Activated T-helper 2 cell treated with anti-CD3 and anti-CD28 coated beads, Interferon-gamma antibody, Interleukin-2, Interleukin-4, amounts not matched to agents 10 μg/mL and 5 μg/mL and 100 μg/mL, durations not matched to agents 14 hours and 24 hours and 36 hours (primary cell): ENCODE data around the gene CLPTM1. TPM values are rescaled to one million over a fixed set of nuclear protein-coding genes. Genes with fewer than 3 reads are reported as not detected.
"Not testable (repeated sequence)": the region's sequence is repeated elsewhere in the genome, so short reads cannot be mapped to it uniquely, and the experiment has no call there.

ENCODE experiments used
- DNase-seq: peaks from one replicate; pipeline ENCODE4 v3.0.0; 2021; ENCODE audit warnings: low spot score
- H3K27ac Mint-ChIP-seq: one replicate; pipeline ENCODE4 v1.8.0; 2021; ENCODE audit warnings: mixed read lengths
- H3K27me3 Mint-ChIP-seq: one replicate; pipeline ENCODE4 v1.8.0; 2021; ENCODE audit warnings: low read depth, mixed read lengths
- H3K36me3 Mint-ChIP-seq: one replicate; pipeline ENCODE4 v1.8.0; 2021; ENCODE audit warnings: low read depth, mixed read lengths
- H3K4me1 Mint-ChIP-seq: one replicate; pipeline ENCODE4 v1.8.0; 2021; ENCODE audit warnings: low read depth, mixed read lengths
- H3K4me3 Mint-ChIP-seq: one replicate; pipeline ENCODE4 v1.8.0; 2021; ENCODE audit warnings: low read depth, mild to moderate bottlenecking, moderate library complexity, mixed read lengths
- H3K9me3 Mint-ChIP-seq: one replicate; pipeline ENCODE4 v1.8.0; 2021; ENCODE audit warnings: mixed read lengths
- intact Hi-C: fragments of 100-400 bp; cut with micrococcal nuclease; formaldehyde crosslinking; loops from one replicate; pipeline ENCODE4 v1.15.1; 2023
- total RNA-seq: library from RNA; stranded (reverse); gene quantifications from 2 replicates; pipeline ENCODE4 v1.2.3, GENCODE V29; 2022

CLPTM1 gene
- total RNA-seq, 1 donor from 2014 or later: 68.7 TPM

DNA sequence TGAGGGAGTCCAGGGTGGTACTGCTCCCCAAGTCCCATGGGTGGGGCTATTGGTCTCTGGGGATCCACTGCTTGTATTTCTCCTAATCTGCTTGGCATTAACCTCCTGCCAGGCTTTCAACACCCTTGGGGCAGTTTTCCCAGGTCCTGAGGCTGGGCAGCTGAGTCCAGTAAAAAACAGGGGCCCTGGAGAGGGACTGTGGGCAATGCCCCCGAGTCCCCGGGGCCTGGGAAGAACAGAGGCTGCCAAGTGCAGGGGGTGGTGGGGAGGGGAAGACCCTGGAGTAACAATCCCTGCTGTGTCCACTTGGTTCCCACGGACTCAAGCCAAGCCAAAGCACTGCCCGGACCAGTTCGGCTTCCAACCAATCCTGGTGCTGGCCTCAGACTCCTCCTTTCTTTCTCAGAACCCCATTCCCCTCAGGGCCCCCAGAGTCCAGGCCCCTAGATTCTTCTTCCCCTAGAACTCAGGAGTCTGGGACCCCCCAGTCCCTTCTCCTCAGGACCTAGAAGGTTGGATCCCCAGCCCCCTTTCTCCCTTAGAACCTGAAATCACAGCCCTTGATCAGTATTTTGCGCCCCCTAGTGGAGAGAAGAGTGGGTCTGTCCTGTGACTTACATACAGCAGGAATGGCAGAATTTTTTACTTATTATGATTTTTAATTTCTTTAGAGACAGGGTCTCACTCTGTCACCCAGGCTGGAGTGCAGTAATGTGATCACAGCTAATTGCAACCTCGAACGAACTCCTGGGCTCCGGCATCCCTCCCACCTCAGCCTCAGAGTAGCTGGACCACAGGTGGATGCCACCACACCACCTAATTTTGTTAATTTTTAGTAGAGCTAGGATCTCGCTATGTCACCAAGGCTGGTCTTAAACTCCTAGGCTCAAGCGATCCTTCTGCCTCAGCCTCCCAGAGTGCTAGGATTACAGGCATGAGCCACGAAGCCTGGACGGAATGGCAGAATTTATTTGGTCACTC is 3.7 kb upstream of the CLPTM1 start:
- Mint-ChIP-seq H3K4me1 (peaks cover 10% of the 10 kb centered on the region), H3K9me3 (no peaks in the 10 kb centered on the region), H3K27ac (no peak overlapping the region), H3K27me3 (no peaks in the 10 kb centered on the region), H3K36me3 (peaks cover 3% of the 10 kb centered on the region), H3K4me3 (no peak overlapping the region)
- intact Hi-C loops: loop anchor here (1.0 kb wide), 1 partner anchor 48 kb away; no protein-coding TSS in a partner anchor
- DNase-seq: peak; percentile 46

DNA sequence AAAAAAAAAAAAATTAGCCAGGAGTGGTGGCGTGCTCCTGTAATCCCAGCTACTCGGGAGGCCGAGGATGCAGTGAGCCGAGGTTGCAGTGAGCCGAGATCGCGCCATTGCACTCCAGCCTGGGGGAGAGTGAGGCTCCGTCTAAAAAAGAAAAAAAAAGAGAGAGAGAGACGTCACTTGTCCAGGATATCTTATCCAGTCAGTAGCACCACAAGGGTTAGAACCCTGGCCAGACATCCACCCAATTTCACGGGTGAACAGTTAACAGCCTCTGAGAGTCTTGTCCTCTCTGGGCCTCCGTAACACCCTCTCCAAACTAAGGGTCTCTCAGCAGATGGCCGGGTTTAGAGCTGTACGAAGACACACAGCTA is 917 bp upstream of the CLPTM1 start:
- Mint-ChIP-seq H3K36me3 (peaks cover 3% of the 10 kb centered on the region), H3K4me1 (peaks cover 25% of the 10 kb centered on the region), H3K27me3 (no peaks in the 10 kb centered on the region), H3K27ac (peak overlapping the region; percentile 97), H3K9me3 (no peaks in the 10 kb centered on the region), H3K4me3 (peak overlapping the region; percentile 86)
- no peak for DNase-seq
- intact Hi-C loops: loop anchor here (2.0 kb wide), 1 partner anchor 63 kb away; the partner anchor contains the start of gene TOMM40

DNA sequence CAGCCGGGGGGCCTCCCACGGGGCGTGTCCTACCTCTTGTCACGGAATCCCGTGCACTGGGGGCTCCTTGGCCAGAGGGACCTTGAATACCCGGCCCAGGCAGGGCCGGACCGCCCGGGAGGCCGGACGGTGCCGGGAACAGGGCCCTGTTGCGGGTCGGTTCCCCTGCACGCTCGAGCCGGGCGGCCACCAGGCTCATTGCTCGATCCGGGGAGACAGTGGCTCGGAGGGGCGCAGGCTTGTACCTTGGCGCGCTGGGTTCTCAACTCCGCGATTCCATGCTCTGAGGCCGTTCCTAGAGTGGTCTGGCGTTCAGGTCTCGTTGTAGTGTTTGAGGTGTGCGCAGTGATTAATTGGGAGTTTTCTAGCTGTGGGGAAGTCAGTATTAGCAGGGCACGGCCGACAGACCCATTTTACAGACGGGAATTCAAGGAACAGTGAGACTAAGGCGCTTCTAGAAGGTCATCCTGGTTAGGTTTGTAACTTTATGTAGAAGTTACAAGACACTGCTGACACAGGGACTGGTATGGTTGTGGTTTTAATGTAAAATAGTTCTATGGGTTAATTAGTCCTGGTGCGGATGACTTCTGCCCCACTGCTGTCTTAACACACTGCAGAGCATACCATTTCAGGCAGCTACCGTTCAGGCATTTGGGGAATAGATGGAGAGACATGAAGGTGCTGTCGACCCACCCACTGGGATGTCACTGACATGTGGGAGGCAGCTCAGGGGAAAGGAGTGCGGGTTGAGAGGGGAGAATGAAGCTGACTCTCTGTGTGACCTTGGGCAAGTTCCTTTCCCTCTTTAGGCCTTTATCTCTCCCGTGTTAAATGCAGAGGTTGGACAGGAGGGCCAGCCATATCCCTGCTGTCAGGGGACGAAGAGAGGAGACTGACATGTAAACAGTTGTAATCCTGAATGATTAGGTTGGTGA is 592 bp downstream of the CLPTM1 start:
- H3K9me3 Mint-ChIP-seq: no peaks in the 10 kb centered on the region
- peaks cover 25% of the 10 kb centered on the region for H3K4me1 Mint-ChIP-seq
- H3K4me3 Mint-ChIP-seq: peak overlapping the region; percentile 86
- intact Hi-C loops: loop anchor here (1.0 to 2.0 kb wide), 2 partner anchors 47 to 65 kb away; partner anchors contain the start of gene TOMM40
- no peak for DNase-seq
- peaks cover 7% of the 10 kb centered on the region for H3K36me3 Mint-ChIP-seq
- H3K27me3 Mint-ChIP-seq: no peaks in the 10 kb centered on the region
- peak overlapping the region; percentile 71 for H3K27ac Mint-ChIP-seq

DNA sequence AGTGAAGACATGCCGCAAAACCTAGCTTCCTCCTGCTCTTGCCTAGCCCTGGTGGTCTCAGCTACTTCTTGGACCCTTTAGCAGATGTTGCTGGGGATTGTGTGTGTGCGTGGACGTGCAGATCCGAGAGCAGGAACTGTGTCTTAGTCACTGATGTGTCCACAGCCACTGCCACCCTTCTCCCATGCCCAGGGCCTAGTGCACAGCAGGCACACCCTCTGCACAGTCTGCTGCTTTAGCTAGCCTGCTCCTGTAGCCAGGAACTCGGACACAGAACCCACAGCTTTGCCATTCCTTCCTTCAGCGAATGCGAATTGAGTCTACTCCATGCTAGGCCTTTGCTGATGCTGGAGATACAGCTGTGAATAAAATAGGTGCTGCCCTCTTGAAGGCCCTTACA is 2.3 kb downstream of the CLPTM1 start:
- intact Hi-C loops: no loop called here
- Mint-ChIP-seq H3K4me3 (no peak overlapping the region), H3K4me1 (peaks cover 25% of the 10 kb centered on the region), H3K9me3 (no peaks in the 10 kb centered on the region), H3K27ac (peak overlapping the region; percentile 12), H3K36me3 (peaks cover 14% of the 10 kb centered on the region), H3K27me3 (no peaks in the 10 kb centered on the region)
- DNase-seq: no peak

DNA sequence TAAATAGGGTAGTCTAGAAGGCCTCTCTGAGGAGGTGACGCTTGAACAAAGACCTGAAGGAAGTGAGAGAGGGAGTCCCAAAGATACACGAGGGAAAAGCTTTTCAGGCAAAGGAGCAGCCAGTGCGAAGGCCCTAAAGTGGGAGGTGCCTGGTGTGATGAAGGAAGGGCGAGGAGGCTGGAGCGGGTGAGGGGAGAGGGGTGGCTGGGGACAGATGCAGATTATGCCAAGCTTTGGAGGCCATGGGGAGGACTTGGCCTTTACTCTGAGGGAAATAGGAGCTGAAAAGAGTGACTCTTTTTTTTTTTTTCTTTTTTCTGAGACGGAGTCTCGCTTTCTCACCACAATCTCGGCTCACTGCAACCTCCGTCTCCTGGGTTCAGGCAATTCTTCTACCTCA is 2.9 kb downstream of the CLPTM1 start:
- H3K27ac Mint-ChIP-seq: no peak overlapping the region
- DNase-seq: no peak
- H3K27me3 Mint-ChIP-seq: no peaks in the 10 kb centered on the region
- intact Hi-C loops: no loop called here
- no peaks in the 10 kb centered on the region for H3K9me3 Mint-ChIP-seq
- peaks cover 25% of the 10 kb centered on the region for H3K4me1 Mint-ChIP-seq
- H3K4me3 Mint-ChIP-seq: no peak overlapping the region
- H3K36me3 Mint-ChIP-seq: peaks cover 16% of the 10 kb centered on the region

DNA sequence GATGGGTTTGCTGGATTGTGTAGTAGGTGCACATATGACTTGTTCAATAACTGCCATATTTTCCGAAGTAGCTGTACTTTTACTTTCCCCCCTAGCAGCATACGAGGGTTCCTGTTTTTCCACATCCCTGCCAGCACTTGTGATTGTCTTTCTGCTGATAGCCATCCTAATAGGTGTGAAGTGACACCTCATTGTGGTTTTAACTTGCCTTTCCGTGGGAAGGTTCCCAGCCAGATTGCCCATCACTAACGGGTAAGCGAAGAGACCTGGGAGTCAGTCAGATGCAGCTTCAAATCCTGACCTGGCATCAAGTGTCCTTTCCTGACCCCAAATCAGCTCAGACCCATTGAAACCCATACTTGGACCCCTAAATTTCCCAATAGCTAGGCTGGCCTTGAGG is 4.5 kb downstream of the CLPTM1 start:
- Mint-ChIP-seq H3K4me1 (peaks cover 21% of the 10 kb centered on the region), H3K36me3 (peaks cover 20% of the 10 kb centered on the region), H3K27ac (no peak overlapping the region)

DNA sequence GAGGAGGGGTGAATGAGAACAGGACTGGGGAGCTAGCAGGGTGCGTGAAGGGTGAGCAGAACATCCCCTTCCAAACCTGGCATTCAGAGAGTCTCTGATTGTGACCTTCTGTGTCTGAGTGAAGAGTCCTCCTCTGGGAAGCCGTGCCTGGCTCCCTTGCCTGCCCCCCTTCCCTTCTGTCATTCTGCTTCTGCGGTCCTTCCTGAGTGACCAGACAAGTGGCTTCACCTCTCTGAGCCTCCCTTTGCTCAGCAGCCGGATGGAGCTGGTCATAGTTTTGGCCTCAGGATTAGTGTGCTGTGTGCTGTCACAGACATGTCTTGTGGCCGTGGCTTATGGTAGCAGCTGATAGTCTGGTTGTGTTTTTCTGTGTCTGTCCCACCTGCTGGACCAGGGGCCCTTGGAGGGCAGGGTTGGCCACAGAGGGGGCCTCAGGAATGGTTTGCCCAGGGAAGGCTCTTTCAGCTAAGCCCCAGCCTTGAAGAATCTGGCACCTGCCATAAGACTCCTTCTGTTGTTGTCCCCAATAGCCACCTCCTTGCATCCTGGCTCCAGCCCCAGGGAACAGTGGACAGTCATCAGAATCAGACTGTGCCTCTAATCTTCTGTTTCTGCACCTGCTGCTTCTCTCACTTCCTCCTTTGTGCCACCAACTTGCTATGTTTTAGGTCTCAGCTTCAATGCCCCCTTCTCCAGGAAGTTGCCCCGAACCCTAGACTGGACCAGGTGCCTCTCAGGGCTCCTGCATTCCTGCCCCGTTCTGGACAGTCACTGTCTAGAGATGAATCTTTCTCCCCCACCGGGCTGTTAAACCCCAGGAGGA is 5.9 kb downstream of the CLPTM1 start:
- Mint-ChIP-seq H3K4me1 (peaks cover 18% of the 10 kb centered on the region), H3K27me3 (no peaks in the 10 kb centered on the region), H3K36me3 (peaks cover 27% of the 10 kb centered on the region), H3K4me3 (no peak overlapping the region), H3K27ac (no peak overlapping the region), H3K9me3 (no peaks in the 10 kb centered on the region)
- intact Hi-C loops: no loop called here
- DNase-seq: no peak

More for the DNA sequence above, 4.5 kb downstream of the CLPTM1 start:
- intact Hi-C loops: no loop called here
- DNase-seq: no peak
- Mint-ChIP-seq H3K27me3 (no peaks in the 10 kb centered on the region), H3K9me3 (no peaks in the 10 kb centered on the region), H3K4me3 (no peak overlapping the region)

DNA sequence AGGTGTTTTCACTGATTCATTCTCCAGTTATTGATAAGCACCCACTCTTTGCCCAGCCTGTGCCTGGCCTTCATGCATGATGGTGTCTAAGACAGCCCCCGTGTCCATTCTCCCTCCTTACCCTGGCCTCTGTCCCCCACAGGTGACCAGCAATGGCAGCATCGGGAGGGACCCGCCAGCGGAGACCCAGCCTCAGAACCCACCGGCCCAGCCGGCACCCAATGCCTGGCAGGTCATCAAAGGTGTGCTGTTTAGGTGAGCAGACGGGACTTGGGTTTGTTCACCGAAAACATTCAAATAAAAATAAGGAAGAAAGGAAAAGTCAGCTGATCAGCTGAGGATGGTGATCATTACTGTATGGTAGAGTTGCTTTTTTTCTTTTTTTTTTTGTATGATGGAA is 6.6 kb downstream of the CLPTM1 start:
- H3K36me3 Mint-ChIP-seq: peaks cover 27% of the 10 kb centered on the region
- H3K27me3 Mint-ChIP-seq: no peaks in the 10 kb centered on the region
- H3K9me3 Mint-ChIP-seq: no peaks in the 10 kb centered on the region
- H3K27ac Mint-ChIP-seq: no peak overlapping the region
- H3K4me3 Mint-ChIP-seq: no peak overlapping the region
- peaks cover 11% of the 10 kb centered on the region for H3K4me1 Mint-ChIP-seq
- intact Hi-C loops: no loop called here
- DNase-seq: no peak

DNA sequence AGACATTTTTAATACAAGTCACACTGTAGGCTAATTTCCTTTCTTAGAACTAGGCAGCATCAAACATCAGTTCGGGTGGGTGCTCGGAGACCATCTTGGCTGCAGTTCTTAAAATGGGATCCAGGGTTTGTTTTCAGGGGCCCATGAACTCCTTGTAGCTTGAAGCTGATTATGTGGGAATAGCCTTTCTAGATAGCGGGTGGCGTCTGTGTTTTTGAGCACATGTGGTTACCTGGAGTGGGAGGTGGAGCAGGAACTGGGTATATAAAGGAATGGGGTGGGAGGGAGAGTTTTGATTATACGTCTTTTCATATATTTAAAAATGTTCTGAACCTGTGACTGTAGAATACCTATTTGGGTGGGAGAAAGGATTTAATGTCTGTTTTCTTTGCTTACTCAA is 12.9 kb downstream of the CLPTM1 start:
- no peak overlapping the region for H3K4me3 Mint-ChIP-seq
- H3K27ac Mint-ChIP-seq: no peak overlapping the region
- no peaks in the 10 kb centered on the region for H3K27me3 Mint-ChIP-seq
- H3K9me3 Mint-ChIP-seq: no peaks in the 10 kb centered on the region
- intact Hi-C loops: no loop called here
- peaks cover 21% of the 10 kb centered on the region for H3K36me3 Mint-ChIP-seq
- no peaks in the 10 kb centered on the region for H3K4me1 Mint-ChIP-seq
- DNase-seq: no peak

DNA sequence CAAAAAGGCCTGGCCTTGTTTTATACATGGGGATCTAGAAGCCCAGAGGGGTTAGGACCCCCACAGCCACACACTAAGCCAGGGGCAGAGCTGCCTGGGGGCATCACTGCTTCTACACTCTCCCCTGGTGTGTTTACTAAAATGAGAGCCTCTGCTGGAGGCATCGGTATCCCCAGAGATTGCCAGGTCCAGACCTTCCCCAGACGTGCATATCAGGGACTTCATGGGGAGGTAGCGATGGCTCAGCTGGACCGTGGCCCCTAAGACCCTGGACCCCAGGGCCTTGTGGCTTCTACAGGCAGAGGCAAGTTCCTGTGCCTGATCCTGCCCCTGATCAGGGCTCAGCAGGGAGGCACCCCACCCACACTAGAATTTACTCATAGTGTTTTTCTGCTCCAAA is 13.5 kb downstream of the CLPTM1 start:
- Mint-ChIP-seq H3K27ac (no peak overlapping the region), H3K4me1 (no peaks in the 10 kb centered on the region), H3K9me3 (no peaks in the 10 kb centered on the region), H3K27me3 (no peaks in the 10 kb centered on the region), H3K36me3 (peaks cover 26% of the 10 kb centered on the region), H3K4me3 (no peak overlapping the region)
- no peak for DNase-seq
- intact Hi-C loops: no loop called here

DNA sequence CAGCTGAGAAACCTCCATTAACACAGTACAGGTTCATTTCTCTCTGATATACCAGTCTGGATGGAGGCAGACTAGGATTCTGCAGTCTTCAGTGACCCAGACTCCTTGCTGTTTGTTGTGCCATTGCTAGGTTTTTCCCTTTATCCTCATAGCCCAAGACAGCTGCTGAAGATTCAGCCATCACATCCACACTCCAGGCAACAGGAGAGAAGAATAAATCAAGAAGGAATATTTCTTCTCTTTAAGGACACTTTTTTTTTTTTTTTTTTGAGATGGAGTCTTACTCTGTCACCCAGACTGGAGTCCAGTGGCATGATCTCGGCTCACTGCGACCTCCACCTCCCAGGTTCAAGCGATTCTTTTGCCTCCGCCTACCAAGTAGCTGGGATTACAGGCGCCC is 14.3 kb downstream of the CLPTM1 start:
- Mint-ChIP-seq H3K27ac (no peak overlapping the region), H3K36me3 (peaks cover 28% of the 10 kb centered on the region), H3K27me3 (no peaks in the 10 kb centered on the region), H3K4me3 (no peak overlapping the region), H3K4me1 (no peaks in the 10 kb centered on the region), H3K9me3 (no peaks in the 10 kb centered on the region)
- intact Hi-C loops: no loop called here
- DNase-seq: no peak

DNA sequence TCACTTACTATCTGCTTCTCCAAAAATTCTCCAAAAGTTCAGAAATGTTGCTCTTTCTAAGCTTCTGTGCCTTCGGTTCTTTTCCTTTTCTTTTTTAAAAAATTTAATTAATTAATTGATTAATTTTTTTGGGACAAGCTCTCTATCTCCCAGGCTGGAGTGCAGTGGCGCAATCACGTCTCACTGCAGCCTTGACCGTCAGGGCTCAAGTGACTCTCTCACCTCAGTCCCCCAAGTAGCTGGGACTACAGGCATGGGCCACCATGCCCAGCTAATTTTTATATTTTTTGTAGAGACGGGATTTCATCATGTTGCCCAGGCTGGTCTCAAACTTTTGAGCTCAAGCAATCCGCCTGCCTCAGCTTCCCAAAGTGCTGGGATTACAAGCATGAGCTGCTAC is 16.3 kb downstream of the CLPTM1 start:
- DNase-seq, H3K4me1 Mint-ChIP-seq, H3K4me3 Mint-ChIP-seq, H3K27me3 Mint-ChIP-seq, H3K27ac Mint-ChIP-seq, intact Hi-C loops, H3K9me3 Mint-ChIP-seq: not testable (repeated sequence)
- peaks cover 29% of the 10 kb centered on the region for H3K36me3 Mint-ChIP-seq
